GM12892 (cell line): ENCODE results near the gene TCF12.

ENCODE experiments used
- POLR2A ChIP-seq: IDR thresholded peaks from 2 replicates; pipeline ENCODE4 v1.6.1; 2011; ENCODE audit warnings: low read depth, low read length, control low read depth
- POLR2AphosphoS5 ChIP-seq: IDR thresholded peaks from 2 replicates; pipeline ENCODE4 v1.6.1; 2011; ENCODE audit warnings: low read depth, low read length, control low read depth
- TAF1 ChIP-seq: IDR thresholded peaks from 2 replicates; pipeline ENCODE4 v1.6.1; 2011; ENCODE audit warnings: low read depth, mild to moderate bottlenecking, control low read depth, low read length, borderline replicate concordance

DNA sequence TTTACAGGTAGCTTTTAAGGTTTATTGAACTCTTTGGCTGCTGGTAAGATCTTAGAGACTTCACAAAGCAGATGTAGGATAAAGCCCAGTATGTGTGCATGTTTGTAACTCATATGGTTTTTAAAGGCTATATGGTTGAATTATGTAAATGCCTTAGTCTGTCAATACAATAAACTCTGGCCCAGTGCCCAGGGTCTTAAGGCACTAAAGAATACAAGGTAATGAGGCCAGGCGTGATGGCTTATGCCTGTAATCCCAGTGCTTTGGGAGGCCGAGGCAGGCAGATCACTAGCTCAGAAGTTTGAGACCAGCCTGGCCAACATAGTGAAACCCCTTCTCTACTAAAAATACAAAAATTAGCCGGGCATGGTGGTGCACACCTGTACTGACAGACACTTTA, 287.6 kb downstream of the TCF12 start:
- TF ChIP-seq POLR2A (no peak), TAF1 (no peak), POLR2AphosphoS5 (no peak)
